ENCODE data around the gene KCNJ9.

KCNJ9 gene

GRCh38 chr1:160089883-160090282 is 8.5 kb downstream of the KCNJ9 start:
- no peak for DNase-seq (ENCODE audit: low read depth)

- DNase-seq (ENCODE audit: low read depth) = no peak
Measured at GRCh38 chr1:160090760-160091159, 9.4 kb downstream of the KCNJ9 start.

- no peak for DNase-seq (ENCODE audit: low read depth)
Measured at GRCh38 chr1:160091666-160092223, 10.4 kb downstream of the KCNJ9 start.

GRCh38 chr1:160092366-160093068 is 11.2 kb downstream of the KCNJ9 start:
- no peak for DNase-seq (ENCODE audit: low read depth)

GRCh38 chr1:160093069-160093395 is 11.7 kb downstream of the KCNJ9 start:
- DNase-seq (ENCODE audit: low read depth) = no peak

- DNase-seq (ENCODE audit: low read depth) = no peak
Measured at GRCh38 chr1:160093624-160094290, 12.4 kb downstream of the KCNJ9 start.

- DNase-seq (ENCODE audit: low read depth) = no peak
Measured at GRCh38 chr1:160094291-160094625, 12.9 kb downstream of the KCNJ9 start.

- DNase-seq (ENCODE audit: low read depth) = no peak
Measured at GRCh38 chr1:160094806-160095205, 13.5 kb downstream of the KCNJ9 start.

- no peak for DNase-seq (ENCODE audit: low read depth)
Measured at GRCh38 chr1:160095382-160096105, 14.2 kb downstream of the KCNJ9 start.

GRCh38 chr1:160096274-160097116 is 15.2 kb downstream of the KCNJ9 start:
- DNase-seq (ENCODE audit: low read depth) = no peak

GRCh38 chr1:160097151-160097910 is 16.0 kb downstream of the KCNJ9 start:
- no peak for DNase-seq (ENCODE audit: low read depth)

- DNase-seq (ENCODE audit: low read depth) = peak; percentile 47
Measured at GRCh38 chr1:160097911-160098851, 16.8 kb downstream of the KCNJ9 start, which contains the start of gene IGSF8. IGSF8 (minus strand) TSS chr1:160098619; CDS start chr1:160098472, 147 bp downstream.

- peak; percentile 88 for DNase-seq (ENCODE audit: low read depth)
Measured at GRCh38 chr1:160098852-160099561, 17.7 kb downstream of the KCNJ9 start.

GRCh38 chr1:160099716-160100375 is 18.5 kb downstream of the KCNJ9 start:
- no peak for DNase-seq (ENCODE audit: low read depth)

- no peak for DNase-seq (ENCODE audit: low read depth)
Measured at GRCh38 chr1:160101037-160101716, 19.8 kb downstream of the KCNJ9 start.

GRCh38 chr1:160101717-160102522 is 20.6 kb downstream of the KCNJ9 start:
- no peak for DNase-seq (ENCODE audit: low read depth)

GRCh38 chr1:160103658-160104408 is 22.5 kb downstream of the KCNJ9 start:
- DNase-seq (ENCODE audit: low read depth) = no peak

Data from fibroblast of the conjunctiva (primary cell).